GM13977 (cell line): Measurements from ENCODE around the gene SNX19.
A peak's percentile ranks its signal among the peaks of the same experiment; 100 is the strongest.

Source experiments
- DNase-seq: peaks from one replicate; pipeline ENCODE4 v3.0.0; 2012; ENCODE audit warnings: low spot score
- in situ Hi-C: fragments of 300-500 bp; cut with MboI; formaldehyde crosslinking; loops from one replicate; pipeline ENCODE4 v1.12.0; 2022; ENCODE audit warnings: low sequenced_read_pairs, low pct_unique_long_range_greater_than_20kb, mixed read lengths, inconsistent platforms; ENCODE audit not compliant: unreplicated experiment
- TF ChIP-seq, protein P1 (sequence below): IDR thresholded peaks from 2 replicates; pipeline ENCODE4 v1.5.1; 2012; ENCODE audit warnings: mild to moderate bottlenecking, control low read depth; ENCODE audit not compliant: insufficient read depth; ENCODE audit errors: extremely low read depth, missing control alignments

Gene SNX19, protein sequence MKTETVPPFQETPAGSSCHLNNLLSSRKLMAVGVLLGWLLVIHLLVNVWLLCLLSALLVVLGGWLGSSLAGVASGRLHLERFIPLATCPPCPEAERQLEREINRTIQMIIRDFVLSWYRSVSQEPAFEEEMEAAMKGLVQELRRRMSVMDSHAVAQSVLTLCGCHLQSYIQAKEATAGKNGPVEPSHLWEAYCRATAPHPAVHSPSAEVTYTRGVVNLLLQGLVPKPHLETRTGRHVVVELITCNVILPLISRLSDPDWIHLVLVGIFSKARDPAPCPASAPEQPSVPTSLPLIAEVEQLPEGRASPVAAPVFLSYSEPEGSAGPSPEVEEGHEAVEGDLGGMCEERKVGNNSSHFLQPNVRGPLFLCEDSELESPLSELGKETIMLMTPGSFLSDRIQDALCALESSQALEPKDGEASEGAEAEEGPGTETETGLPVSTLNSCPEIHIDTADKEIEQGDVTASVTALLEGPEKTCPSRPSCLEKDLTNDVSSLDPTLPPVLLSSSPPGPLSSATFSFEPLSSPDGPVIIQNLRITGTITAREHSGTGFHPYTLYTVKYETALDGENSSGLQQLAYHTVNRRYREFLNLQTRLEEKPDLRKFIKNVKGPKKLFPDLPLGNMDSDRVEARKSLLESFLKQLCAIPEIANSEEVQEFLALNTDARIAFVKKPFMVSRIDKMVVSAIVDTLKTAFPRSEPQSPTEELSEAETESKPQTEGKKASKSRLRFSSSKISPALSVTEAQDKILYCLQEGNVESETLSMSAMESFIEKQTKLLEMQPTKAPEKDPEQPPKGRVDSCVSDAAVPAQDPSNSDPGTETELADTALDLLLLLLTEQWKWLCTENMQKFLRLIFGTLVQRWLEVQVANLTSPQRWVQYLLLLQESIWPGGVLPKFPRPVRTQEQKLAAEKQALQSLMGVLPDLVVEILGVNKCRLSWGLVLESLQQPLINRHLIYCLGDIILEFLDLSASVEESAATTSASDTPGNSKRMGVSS

DNA sequence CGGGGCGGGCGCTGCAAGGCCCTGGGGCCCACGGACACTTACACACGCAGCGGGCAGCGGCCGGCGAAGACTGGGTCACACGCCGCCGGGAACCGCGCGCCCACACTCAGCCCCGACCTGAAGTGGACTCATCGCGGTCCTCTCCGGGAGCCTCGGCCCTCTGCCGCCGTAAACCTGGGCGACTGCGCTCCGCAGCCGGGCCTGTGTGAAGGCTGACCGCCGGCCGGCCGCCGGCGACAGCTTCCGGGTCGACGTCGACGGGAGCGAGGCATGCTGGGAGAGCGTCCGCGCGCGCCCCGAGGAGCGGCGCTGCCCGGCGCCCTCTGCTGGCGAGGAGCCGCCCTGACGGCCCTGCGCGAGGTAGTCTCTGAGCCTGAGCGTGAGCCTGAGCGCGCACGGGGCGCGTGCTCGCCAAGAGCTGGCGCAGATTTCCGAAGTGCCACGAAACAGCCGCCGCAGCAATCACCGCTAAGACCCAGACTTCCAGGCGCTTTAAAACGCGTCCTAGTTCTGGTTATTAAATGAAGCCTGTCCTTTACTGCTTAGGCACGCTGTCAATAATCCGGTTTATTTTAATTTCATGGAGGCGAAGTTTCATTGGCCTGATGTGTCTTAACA lies at the start of gene SNX19:
Gene SNX19, minus strand, starts transcription at position 242 of the 618 bp plus-strand sequence. CDS start 540 bp downstream, outside the sequence.
- in situ Hi-C loops, result no loop called here
- TF ChIP-seq, protein P1, sequence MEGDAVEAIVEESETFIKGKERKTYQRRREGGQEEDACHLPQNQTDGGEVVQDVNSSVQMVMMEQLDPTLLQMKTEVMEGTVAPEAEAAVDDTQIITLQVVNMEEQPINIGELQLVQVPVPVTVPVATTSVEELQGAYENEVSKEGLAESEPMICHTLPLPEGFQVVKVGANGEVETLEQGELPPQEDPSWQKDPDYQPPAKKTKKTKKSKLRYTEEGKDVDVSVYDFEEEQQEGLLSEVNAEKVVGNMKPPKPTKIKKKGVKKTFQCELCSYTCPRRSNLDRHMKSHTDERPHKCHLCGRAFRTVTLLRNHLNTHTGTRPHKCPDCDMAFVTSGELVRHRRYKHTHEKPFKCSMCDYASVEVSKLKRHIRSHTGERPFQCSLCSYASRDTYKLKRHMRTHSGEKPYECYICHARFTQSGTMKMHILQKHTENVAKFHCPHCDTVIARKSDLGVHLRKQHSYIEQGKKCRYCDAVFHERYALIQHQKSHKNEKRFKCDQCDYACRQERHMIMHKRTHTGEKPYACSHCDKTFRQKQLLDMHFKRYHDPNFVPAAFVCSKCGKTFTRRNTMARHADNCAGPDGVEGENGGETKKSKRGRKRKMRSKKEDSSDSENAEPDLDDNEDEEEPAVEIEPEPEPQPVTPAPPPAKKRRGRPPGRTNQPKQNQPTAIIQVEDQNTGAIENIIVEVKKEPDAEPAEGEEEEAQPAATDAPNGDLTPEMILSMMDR, result peak; percentile 100
- DNase-seq, result peak; percentile 97

DNA sequence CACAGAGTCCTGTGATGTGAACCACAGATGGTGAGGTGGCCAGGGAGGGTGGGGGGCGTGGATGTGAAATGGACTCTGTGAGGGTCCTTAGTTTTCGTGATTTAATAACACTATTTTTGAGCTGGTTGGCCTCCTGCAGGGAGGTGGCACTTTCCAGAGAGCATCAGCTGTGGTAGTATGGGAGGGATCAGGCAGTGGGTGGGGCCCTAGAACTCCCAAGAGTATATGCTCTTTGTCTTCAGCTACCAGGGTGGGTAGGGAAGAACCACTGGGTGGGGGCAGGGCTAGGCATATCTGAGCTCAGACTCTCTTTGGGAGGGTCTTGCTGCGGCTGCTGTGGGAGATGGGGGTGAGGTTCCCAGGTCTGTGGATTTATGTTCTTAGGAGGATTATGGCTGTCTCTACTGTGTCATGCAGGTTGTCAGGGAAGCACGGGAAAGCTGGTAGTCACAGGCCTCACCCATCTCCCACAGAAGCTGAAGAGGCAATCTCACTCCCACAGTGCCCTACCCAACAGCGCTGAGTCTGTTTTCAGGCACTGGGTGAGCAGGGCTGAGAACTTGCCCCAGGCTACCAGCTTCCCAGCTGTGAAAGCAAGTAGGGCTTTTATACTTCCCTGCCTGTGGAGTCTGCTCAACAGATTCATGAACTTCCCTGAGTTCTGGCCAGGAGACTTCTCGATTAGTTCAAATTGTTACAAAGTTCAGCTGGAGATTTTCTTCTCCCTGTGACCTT lies 47.9 kb upstream of the SNX19 start:
- no peak for DNase-seq
- TF ChIP-seq, protein P1, result no peak
- in situ Hi-C loops, result no loop called here

DNA sequence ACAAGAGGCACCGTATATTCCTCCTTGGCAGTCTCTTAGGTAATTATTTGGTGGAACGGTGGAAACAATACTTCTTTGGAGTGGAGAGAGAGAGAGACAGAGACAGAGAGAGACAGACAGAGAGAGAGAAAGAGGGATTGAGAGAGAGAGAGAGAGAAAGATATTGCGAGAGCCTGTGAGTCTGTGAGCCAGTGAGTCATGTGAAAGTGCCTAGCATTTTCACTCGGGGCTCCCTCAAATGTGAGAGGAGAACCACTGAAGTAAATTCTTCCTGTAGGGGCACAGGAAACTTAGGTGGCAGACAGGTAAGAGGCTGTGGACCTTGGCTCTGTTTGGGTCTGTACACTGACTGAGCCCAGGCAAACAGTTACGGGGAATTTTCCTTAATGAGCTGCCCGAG lies 31.6 kb upstream of the SNX19 start:
- in situ Hi-C loops, result no loop called here
- no peak for DNase-seq
- TF ChIP-seq, protein P1, result no peak

DNA sequence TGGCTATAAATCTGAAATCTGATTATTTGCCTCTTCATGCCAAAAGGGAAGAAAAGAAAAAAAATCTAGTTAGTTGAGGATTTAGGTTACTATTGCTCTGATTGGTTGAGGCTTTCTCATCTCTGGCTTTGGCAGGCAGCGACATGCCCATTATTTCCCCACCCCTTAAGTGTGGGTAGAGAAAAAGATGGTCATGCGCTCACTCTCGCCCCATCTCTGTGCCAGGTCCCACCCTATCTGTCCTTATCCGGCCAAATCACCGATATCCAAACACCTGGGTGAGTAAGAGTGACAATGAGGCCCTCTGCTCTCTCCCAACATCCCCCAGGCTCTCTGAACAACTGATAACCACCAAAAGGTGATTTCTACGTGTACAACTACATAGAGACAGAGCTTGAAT lies 31.2 kb upstream of the SNX19 start:
- DNase-seq, result no peak
- TF ChIP-seq, protein P1, result no peak
- in situ Hi-C loops, result no loop called here

DNA sequence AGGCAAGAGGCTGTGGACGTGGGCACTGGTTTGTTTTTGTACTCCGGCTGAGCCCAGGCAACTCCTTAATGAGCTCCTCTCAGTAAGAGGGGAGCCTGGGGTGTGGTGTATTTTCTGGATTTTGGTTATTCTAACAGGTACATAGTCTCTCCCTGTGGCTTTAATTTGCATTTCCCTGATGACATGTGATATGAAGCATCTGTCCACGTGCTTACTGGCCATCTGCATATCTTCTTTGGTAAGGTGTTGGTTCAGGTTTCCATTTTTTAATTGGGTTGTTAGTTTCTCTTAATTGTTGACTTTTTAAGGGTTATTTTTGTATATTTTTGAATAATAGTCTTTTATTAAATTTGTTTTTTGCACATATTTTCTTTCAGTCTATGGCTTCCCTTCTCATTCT lies 30.8 kb upstream of the SNX19 start:
- in situ Hi-C loops, result no loop called here
- TF ChIP-seq, protein P1, result no peak
- no peak for DNase-seq
